ENCODE measurements around the gene PAK2. TPM values are rescaled to one million over a fixed set of nuclear protein-coding genes. Genes with fewer than 3 reads are reported as not detected.

Gene PAK2
- total and polyA plus RNA-seq, 9 of the 15 experiments (the other 6 are each of a cell fraction or from before 2014, with no cell fraction given): 13.2 to 72.4 (median 35.7) TPM

DNA sequence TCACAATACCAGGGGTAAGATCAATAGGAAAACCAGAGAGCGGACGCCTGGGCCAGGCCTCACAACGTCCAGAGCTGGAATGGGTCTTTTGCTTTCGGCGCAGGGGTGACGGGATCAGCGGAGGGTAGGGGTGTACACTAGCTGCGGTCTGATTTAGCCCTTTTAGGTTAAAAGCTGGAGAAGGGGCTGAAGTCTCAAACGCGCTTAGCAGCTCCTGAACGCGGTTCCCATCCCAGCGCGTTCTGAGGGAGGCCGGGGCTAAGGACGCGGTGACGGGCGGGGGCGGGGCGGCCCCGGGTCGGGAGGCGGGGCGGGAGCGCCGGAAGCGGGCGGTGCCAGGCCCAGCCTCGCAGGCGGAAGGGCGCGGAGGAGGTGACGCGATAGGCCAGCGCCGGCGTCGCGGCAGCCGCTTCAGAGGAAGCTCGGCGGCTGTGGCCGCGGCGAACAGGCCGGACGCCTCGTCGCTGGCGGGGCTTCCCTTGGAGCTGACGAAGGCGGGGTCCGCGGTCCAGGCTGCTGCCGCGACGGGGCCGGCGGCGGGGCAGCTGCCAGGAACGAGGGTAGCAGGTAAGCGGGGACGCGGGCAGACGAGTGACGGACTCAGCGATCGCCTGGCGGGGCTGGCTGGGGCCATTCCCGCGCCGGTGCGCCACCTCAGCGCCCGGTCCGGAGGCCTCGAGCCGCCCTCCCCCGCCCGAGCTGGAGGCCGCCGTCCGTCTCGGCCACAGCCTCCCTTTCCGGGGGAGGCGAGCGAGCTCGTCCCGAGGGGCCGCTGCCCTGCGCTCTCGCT, 128.0 kb downstream of the PAK2 start, which contains the start of gene SENP5 (continued):
- no peak for TF ChIP-seq CBFA2T2 (conservative IDR thresholded peaks at IDR 0.05)
- TF ChIP-seq, protein P1, sequence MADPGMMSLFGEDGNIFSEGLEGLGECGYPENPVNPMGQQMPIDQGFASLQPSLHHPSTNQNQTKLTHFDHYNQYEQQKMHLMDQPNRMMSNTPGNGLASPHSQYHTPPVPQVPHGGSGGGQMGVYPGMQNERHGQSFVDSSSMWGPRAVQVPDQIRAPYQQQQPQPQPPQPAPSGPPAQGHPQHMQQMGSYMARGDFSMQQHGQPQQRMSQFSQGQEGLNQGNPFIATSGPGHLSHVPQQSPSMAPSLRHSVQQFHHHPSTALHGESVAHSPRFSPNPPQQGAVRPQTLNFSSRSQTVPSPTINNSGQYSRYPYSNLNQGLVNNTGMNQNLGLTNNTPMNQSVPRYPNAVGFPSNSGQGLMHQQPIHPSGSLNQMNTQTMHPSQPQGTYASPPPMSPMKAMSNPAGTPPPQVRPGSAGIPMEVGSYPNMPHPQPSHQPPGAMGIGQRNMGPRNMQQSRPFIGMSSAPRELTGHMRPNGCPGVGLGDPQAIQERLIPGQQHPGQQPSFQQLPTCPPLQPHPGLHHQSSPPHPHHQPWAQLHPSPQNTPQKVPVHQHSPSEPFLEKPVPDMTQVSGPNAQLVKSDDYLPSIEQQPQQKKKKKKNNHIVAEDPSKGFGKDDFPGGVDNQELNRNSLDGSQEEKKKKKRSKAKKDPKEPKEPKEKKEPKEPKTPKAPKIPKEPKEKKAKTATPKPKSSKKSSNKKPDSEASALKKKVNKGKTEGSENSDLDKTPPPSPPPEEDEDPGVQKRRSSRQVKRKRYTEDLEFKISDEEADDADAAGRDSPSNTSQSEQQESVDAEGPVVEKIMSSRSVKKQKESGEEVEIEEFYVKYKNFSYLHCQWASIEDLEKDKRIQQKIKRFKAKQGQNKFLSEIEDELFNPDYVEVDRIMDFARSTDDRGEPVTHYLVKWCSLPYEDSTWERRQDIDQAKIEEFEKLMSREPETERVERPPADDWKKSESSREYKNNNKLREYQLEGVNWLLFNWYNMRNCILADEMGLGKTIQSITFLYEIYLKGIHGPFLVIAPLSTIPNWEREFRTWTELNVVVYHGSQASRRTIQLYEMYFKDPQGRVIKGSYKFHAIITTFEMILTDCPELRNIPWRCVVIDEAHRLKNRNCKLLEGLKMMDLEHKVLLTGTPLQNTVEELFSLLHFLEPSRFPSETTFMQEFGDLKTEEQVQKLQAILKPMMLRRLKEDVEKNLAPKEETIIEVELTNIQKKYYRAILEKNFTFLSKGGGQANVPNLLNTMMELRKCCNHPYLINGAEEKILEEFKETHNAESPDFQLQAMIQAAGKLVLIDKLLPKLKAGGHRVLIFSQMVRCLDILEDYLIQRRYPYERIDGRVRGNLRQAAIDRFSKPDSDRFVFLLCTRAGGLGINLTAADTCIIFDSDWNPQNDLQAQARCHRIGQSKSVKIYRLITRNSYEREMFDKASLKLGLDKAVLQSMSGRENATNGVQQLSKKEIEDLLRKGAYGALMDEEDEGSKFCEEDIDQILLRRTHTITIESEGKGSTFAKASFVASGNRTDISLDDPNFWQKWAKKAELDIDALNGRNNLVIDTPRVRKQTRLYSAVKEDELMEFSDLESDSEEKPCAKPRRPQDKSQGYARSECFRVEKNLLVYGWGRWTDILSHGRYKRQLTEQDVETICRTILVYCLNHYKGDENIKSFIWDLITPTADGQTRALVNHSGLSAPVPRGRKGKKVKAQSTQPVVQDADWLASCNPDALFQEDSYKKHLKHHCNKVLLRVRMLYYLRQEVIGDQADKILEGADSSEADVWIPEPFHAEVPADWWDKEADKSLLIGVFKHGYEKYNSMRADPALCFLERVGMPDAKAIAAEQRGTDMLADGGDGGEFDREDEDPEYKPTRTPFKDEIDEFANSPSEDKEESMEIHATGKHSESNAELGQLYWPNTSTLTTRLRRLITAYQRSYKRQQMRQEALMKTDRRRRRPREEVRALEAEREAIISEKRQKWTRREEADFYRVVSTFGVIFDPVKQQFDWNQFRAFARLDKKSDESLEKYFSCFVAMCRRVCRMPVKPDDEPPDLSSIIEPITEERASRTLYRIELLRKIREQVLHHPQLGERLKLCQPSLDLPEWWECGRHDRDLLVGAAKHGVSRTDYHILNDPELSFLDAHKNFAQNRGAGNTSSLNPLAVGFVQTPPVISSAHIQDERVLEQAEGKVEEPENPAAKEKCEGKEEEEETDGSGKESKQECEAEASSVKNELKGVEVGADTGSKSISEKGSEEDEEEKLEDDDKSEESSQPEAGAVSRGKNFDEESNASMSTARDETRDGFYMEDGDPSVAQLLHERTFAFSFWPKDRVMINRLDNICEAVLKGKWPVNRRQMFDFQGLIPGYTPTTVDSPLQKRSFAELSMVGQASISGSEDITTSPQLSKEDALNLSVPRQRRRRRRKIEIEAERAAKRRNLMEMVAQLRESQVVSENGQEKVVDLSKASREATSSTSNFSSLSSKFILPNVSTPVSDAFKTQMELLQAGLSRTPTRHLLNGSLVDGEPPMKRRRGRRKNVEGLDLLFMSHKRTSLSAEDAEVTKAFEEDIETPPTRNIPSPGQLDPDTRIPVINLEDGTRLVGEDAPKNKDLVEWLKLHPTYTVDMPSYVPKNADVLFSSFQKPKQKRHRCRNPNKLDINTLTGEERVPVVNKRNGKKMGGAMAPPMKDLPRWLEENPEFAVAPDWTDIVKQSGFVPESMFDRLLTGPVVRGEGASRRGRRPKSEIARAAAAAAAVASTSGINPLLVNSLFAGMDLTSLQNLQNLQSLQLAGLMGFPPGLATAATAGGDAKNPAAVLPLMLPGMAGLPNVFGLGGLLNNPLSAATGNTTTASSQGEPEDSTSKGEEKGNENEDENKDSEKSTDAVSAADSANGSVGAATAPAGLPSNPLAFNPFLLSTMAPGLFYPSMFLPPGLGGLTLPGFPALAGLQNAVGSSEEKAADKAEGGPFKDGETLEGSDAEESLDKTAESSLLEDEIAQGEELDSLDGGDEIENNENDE (IDR thresholded peaks at IDR 0.05; ENCODE audit: low read depth, low read length): no peak
- TF ChIP-seq, protein P2, sequence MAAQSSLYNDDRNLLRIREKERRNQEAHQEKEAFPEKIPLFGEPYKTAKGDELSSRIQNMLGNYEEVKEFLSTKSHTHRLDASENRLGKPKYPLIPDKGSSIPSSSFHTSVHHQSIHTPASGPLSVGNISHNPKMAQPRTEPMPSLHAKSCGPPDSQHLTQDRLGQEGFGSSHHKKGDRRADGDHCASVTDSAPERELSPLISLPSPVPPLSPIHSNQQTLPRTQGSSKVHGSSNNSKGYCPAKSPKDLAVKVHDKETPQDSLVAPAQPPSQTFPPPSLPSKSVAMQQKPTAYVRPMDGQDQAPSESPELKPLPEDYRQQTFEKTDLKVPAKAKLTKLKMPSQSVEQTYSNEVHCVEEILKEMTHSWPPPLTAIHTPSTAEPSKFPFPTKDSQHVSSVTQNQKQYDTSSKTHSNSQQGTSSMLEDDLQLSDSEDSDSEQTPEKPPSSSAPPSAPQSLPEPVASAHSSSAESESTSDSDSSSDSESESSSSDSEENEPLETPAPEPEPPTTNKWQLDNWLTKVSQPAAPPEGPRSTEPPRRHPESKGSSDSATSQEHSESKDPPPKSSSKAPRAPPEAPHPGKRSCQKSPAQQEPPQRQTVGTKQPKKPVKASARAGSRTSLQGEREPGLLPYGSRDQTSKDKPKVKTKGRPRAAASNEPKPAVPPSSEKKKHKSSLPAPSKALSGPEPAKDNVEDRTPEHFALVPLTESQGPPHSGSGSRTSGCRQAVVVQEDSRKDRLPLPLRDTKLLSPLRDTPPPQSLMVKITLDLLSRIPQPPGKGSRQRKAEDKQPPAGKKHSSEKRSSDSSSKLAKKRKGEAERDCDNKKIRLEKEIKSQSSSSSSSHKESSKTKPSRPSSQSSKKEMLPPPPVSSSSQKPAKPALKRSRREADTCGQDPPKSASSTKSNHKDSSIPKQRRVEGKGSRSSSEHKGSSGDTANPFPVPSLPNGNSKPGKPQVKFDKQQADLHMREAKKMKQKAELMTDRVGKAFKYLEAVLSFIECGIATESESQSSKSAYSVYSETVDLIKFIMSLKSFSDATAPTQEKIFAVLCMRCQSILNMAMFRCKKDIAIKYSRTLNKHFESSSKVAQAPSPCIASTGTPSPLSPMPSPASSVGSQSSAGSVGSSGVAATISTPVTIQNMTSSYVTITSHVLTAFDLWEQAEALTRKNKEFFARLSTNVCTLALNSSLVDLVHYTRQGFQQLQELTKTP (IDR thresholded peaks at IDR 0.05; ENCODE audit: low read depth in 1 of 2, partially characterized antibody in 2 of 2): no peak
- TF ChIP-seq TFAM (CRISPR knock-in tag; conservative IDR thresholded peaks at IDR 0.05): no peak
- TF ChIP-seq DPF2 (IDR thresholded peaks at IDR 0.05): peak; percentile 10; the same call in 1 of the 2 replicates
- TF ChIP-seq NCOA6 (IDR thresholded peaks at IDR 0.05): no peak
- TF ChIP-seq EHMT2 (IDR thresholded peaks at IDR 0.05): no peak
- no peak for TF ChIP-seq ZNF354B (CRISPR knock-in tag; IDR thresholded peaks at IDR 0.05)
- no peak for TF ChIP-seq HIVEP1 (CRISPR knock-in tag; IDR thresholded peaks at IDR 0.05)
- no peak for TF ChIP-seq PRPF4 (IDR thresholded peaks at IDR 0.05; ENCODE audit: insufficient read depth, low read depth, low read length, poor library complexity, severe bottlenecking)
- TF ChIP-seq LCOR (CRISPR knock-in tag; IDR thresholded peaks at IDR 0.05): no peak
- TF ChIP-seq STAT5B (CRISPR knock-in tag; IDR thresholded peaks at IDR 0.05): no peak
- TF ChIP-seq MXI1 (IDR thresholded peaks at IDR 0.05; ENCODE audit: low read depth, low read length): no peak
